PC-9 (cell line): Measurements from ENCODE around the gene HOXA9. TPM values are rescaled to one million over a fixed set of nuclear protein-coding genes. Genes with fewer than 3 reads are reported as not detected.

ENCODE experiments used
- BruUV-seq: library from RNA; stranded (reverse); fragments of 400-500 nt; replicated peaks from 2 replicates; lab custom pipeline; 2021; lab: Mats Ljungman, UMichigan
- CTCF ChIA-PET: fragments of 300-600 bp; sonication (Branson Sonifier 250); formaldehyde crosslinking; loops from one replicate; lab custom pipeline; 2022; ENCODE audit warnings: antibody characterized with exemption; lab: Charles Lee
- POLR2A ChIA-PET: fragments of 300-600 bp; sonication (Branson Sonifier 250); formaldehyde crosslinking; loops from one replicate; lab custom pipeline; 2022; ENCODE audit warnings: antibody characterized with exemption; ENCODE audit not compliant: unreplicated experiment; lab: Charles Lee
- DNase-seq, 2 experiments: peaks; one replicate each; pipeline versions ENCODE4 v3.0.0 to v3.0.0-alpha.2; 2015 to 2022; ENCODE audit warnings: mixed read lengths in 1 of 2
- H2AFZ ChIP-seq: fragments of 200-600 bp; sonication (generic); 2 replicates; pipeline ENCODE4 v1.8.1; 2017; ENCODE audit warnings: antibody characterized with exemption
- H3F3A ChIP-seq: fragments of 200-600 bp; sonication (generic); 2 replicates; pipeline ENCODE4 v1.8.1; 2017; ENCODE audit warnings: antibody characterized with exemption, mild to moderate bottlenecking, low read depth; ENCODE audit not compliant: insufficient read depth
- H3K27ac ChIP-seq: fragments of 200-600 bp; sonication (generic); 2 replicates; pipeline ENCODE4 v1.6.1; 2016; ENCODE audit warnings: mixed run types
- H3K27me3 ChIP-seq: fragments of 200-600 bp; sonication (generic); 2 replicates; pipeline ENCODE4 v1.6.1; 2016; ENCODE audit warnings: low read depth, mixed run types; ENCODE audit not compliant: insufficient read depth
- H3K36me3 ChIP-seq: fragments of 200-600 bp; sonication (generic); 2 replicates; pipeline ENCODE4 v1.6.1; 2016; ENCODE audit warnings: low read depth, mixed run types
- H3K4me1 ChIP-seq: fragments of 200-600 bp; sonication (generic); replicated peaks from 2 replicates; pipeline ENCODE4 v1.6.1; 2016; ENCODE audit warnings: mixed run types; ENCODE audit not compliant: insufficient read depth
- H3K4me2 ChIP-seq: fragments of 200-600 bp; sonication (generic); 2 replicates; pipeline ENCODE4 v1.6.1; 2017; ENCODE audit warnings: mixed run types
- H3K4me3 ChIP-seq: fragments of 200-600 bp; sonication (generic); 2 replicates; pipeline ENCODE4 v1.6.1; 2016; ENCODE audit warnings: mixed run types
- H3K79me2 ChIP-seq: fragments of 200-600 bp; sonication (generic); 2 replicates; pipeline ENCODE4 v1.6.1; 2017; ENCODE audit warnings: low read depth, mixed run types
- H3K9me2 ChIP-seq: fragments of 200-600 bp; sonication (generic); 2 replicates; pipeline ENCODE4 v1.8.1; 2017; ENCODE audit warnings: mild to moderate bottlenecking; ENCODE audit not compliant: insufficient read depth
- H3K9me3 ChIP-seq: fragments of 200-600 bp; sonication (generic); 2 replicates; pipeline ENCODE4 v1.8.1; 2016; ENCODE audit warnings: low read depth; ENCODE audit not compliant: insufficient read depth
- H4K20me1 ChIP-seq: fragments of 200-600 bp; sonication (generic); 2 replicates; pipeline ENCODE4 v1.8.1; 2017; ENCODE audit not compliant: insufficient read depth
- EZH2 ChIP-seq: fragments of 200-600 bp; sonication (generic); IDR thresholded peaks from 2 replicates; pipeline ENCODE4 v1.8.0; 2017; ENCODE audit warnings: antibody characterized with exemption, low read depth
- intact Hi-C: fragments of 100-400 bp; cut with micrococcal nuclease; formaldehyde crosslinking; loops from one replicate; pipeline ENCODE4 v1.10.0; 2022; ENCODE audit not compliant: unreplicated experiment
- total RNA-seq: library from RNA; stranded (reverse); gene quantifications from 2 replicates; pipeline ENCODE4 v1.2.3, GENCODE V29; 2021
- TF ChIP-seq, protein P1 (sequence below): fragments of 200-600 bp; sonication (generic); conservative IDR thresholded peaks from 2 replicates; pipeline ENCODE4 v1.6.1; 2017; ENCODE audit warnings: mixed run types, antibody characterized with exemption, mild to moderate bottlenecking, moderate library complexity

Gene HOXA9
- total RNA-seq, 1 experiment from 2014 or later, result 2.5 TPM

DNA sequence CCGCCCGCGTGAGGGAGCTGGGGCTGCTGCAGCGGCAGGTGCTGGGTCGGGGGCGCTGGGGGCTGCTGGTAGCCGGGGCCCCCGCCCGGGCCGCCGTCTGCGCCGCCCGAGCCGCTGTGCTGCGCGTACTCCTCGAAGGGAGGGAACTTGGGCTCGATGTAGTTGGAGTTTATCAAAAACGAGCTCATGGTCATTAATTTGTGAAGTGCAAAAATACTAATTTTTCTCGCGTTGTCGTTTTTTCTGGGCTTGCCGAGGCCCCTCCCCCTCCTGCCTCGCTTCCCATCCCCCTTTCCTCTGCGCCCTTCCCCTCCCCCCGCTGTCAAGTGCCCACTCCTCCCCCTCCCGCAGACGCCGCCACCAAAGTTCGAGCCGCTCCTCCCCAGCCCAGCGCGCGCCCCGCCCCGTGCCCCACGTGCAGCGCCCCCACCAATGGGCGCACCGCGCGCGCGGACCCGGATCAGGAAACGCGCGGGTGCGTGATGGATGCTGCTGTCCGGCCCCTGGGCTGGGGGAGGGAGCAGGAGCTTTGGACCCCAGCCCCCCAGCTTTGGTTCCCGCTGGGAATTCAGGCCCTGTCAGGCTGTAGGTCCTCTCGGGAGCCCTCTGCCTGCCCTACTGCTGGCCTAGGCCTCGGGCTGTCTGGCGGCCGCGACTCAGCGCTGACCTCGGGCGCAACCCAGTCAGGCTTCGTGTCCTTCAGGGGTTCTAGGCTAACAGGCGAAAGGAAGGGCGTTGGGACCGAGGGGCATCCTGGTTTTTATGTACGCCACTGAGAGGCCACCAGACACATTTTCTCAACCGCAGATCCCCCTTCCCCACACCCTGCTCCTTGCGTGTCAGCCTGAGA, 34.6 kb downstream of the HOXA9 start, which contains the start of gene HOXA4:
TSS of gene HOXA4 (minus strand) at position 218 of the 850 bp plus-strand sequence. CDS start at position 194, 24 bp downstream.
- intact Hi-C loops, result no loop called here
- H3F3A ChIP-seq, result peaks cover 23% of the 10 kb centered on the region
- POLR2A ChIA-PET, result no interaction called here
- no peaks in the 10 kb centered on the region for H3K27me3 ChIP-seq
- H3K4me3 ChIP-seq, result no peak within 1 kb of the TSS
- no peak within 1 kb of the TSS for H2AFZ ChIP-seq
- no peaks in the 10 kb centered on the region for H4K20me1 ChIP-seq
- no peaks in the 10 kb centered on the region for H3K36me3 ChIP-seq
- no peaks in the 10 kb centered on the region for H3K9me3 ChIP-seq
- no peaks in the 10 kb centered on the region for H3K79me2 ChIP-seq
- DNase-seq, result no peak
- no TSS peak for BruUV-seq
- no peaks in the 10 kb centered on the region for H3K9me2 ChIP-seq
- H3K4me1 ChIP-seq, result peaks cover 34% of the 10 kb centered on the region
- H3K4me2 ChIP-seq, result no peak within 1 kb of the TSS
- CTCF ChIA-PET, result interaction anchor here (0.8 kb wide), 1 partner anchor 277 kb away, joined by 4 read pairs; no protein-coding TSS in a partner anchor
- TF ChIP-seq EZH2, result no peak
- TF ChIP-seq, protein P1, sequence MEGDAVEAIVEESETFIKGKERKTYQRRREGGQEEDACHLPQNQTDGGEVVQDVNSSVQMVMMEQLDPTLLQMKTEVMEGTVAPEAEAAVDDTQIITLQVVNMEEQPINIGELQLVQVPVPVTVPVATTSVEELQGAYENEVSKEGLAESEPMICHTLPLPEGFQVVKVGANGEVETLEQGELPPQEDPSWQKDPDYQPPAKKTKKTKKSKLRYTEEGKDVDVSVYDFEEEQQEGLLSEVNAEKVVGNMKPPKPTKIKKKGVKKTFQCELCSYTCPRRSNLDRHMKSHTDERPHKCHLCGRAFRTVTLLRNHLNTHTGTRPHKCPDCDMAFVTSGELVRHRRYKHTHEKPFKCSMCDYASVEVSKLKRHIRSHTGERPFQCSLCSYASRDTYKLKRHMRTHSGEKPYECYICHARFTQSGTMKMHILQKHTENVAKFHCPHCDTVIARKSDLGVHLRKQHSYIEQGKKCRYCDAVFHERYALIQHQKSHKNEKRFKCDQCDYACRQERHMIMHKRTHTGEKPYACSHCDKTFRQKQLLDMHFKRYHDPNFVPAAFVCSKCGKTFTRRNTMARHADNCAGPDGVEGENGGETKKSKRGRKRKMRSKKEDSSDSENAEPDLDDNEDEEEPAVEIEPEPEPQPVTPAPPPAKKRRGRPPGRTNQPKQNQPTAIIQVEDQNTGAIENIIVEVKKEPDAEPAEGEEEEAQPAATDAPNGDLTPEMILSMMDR, result no peak
- no peak within 1 kb of the TSS for H3K27ac ChIP-seq

DNA sequence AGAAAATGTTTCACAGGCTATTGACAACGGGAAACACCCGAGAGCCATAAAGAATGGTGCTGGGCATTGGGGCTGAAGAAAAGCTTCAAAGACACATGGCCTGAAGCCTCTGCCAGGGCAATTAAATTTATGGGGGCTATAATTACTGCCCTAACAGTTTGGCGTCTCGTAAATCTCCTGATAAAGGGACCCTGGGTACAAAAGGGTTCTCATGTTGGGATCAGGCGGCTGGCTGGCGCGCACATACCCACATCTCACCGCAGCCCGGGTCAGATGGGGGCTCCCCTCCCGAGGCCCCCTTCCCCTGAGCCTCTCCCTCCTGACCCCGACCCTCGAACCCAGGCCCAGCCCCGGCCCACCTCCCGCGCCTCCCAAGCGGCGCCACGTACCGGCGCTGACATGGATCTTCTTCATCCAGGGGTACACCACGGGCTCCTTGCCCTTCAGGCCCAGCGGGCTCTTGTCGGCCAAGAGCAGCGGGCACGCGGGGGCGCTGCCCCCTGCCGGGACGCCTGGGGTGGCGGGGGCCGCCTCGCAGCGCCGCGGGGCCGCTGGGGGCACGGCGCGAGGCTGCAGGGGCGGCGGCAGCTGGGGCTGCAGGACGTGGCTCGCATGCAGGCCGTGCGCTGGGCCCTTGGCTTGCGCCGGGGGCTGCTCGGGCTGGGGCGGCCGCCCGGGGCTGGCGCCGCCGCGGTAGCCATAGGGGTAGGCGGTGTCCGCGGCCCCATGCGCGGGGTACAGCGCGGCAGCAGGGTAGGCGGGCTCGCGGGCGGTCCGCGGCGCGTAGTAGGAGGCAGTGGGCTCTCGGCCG, 35.4 kb downstream of the HOXA9 start:
- Histone ChIP-seq H3K27me3 (no peaks in the 10 kb centered on the region), H3K4me1 (peaks cover 25% of the 10 kb centered on the region), H2AFZ (no peak overlapping the region), H3K36me3 (no peaks in the 10 kb centered on the region), H3K4me3 (no peak overlapping the region), H3K9me3 (no peaks in the 10 kb centered on the region), H3K4me2 (no peak overlapping the region), H4K20me1 (no peaks in the 10 kb centered on the region), H3K9me2 (no peaks in the 10 kb centered on the region), H3K79me2 (no peaks in the 10 kb centered on the region), H3K27ac (no peak overlapping the region), H3F3A (peaks cover 16% of the 10 kb centered on the region)
- no TSS peak for BruUV-seq
- TF ChIP-seq EZH2, result no peak
- TF ChIP-seq, protein P1, result no peak
- ChIA-PET CTCF (no interaction called here), POLR2A (no interaction called here)
- DNase-seq, result no peak
- intact Hi-C loops, result no loop called here
